ENCODE results near the gene CYP4F2.
"Not testable (repeated sequence)": the region's sequence is repeated elsewhere in the genome, so short reads cannot be mapped to it uniquely, and the experiment has no call there.

CYP4F2 gene

DNA sequence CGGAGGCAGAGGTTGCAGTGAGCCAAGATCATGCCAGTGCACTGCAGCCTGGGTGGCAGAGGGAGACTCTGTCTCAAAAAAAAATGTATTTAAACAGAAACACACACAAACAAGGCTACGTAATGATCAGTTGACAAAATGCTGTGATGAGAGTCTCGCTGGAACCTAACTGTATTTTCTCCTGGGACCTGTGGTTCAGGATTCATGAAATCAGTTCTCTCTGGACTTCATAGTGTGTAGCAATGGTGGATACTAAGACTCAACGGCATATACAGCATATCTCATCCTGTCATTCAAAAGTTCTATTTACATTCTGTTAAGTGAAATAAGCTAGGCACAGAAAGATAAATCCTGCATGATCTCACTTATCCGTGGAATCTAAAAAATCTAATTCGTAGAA lies 37.4 kb downstream of the CYP4F2 start:
- no peak for DNase-seq (ENCODE audit: low read depth in 2 of 2, low spot score in 1 of 2)

DNA sequence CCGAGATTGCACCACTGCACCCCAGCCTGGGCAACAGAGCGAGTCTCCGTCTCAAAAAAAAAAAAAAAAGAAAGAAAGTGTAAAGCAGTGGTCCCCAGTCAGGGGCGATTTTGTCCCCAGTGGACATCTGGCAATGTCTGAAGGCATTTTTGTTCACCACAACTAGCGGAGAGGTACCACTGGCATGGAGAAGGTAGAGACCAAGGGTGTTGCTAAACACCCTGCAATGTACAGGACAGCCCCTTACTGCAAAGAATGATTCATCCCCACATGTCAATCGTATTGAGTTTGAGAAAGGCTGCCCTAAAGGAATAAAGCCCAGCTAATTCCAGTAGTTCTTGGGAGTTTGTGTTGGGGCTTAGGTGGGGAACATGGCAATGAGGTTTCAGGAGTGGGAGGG lies 38.7 kb downstream of the CYP4F2 start:
- DNase-seq (ENCODE audit: low read depth in 2 of 2, low spot score in 1 of 2): no peak

DNA sequence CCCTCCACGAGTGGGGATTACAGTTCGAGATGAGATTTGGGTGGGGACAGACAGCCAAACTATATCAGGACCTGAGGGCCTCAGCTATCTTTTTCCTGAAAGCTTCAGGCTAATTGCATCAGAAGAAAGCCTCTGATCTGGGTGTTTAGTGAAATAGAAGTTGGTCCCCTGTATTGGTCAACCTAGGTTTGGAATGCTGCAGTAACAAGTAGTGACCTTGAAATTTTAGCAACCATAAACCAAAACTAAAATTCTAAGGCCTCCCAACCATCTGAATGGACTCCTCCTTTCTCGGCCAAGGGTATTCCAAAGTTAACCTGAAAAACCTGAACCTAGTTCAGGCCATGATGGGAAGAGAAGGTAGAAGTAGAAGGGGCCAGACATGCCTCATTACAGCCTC lies 47.5 kb downstream of the CYP4F2 start:
- no peak for DNase-seq (ENCODE audit: low read depth in 2 of 2, low spot score in 1 of 2)

DNA sequence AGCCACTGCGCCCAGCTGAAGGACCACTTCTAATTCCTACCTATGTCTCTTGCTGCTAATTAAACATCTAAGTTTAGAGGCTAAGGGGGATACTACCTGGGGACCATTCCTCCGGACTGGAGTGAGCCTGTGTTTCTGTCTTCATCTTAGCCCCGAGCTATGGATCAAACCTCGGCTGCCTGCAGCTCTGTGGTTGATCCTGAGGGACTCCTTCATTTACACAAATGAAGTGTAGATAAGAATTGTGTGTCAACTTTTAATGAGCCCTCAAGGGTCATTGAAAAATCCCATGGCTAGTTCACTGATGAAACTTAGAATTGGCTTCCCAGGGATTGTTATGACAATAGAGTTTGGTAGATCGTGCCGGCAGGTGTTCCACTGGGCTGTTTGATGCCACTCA lies 51.0 kb downstream of the CYP4F2 start:
- no peak for DNase-seq (ENCODE audit: low read depth in 2 of 2, low spot score in 1 of 2)

DNA sequence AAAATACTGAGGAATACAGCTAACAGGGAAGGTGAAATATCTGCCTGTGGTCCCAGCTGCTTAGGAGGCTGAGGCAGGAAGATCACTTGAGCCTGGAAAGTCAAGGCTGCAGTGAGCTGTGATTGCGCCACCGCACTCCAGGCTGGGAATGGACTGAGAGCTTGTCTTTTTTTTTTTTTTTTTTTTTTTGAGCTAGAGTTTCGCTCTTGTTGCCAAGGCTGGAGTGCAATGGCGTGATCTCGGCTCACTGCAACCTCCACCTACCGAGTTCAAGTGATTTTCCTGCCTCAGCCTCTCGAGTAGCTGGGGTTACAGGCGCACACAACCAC lies 54.0 kb downstream of the CYP4F2 start:
- not testable (repeated sequence) for DNase-seq (ENCODE audit: low read depth in 2 of 2, low spot score in 1 of 2)

DNA sequence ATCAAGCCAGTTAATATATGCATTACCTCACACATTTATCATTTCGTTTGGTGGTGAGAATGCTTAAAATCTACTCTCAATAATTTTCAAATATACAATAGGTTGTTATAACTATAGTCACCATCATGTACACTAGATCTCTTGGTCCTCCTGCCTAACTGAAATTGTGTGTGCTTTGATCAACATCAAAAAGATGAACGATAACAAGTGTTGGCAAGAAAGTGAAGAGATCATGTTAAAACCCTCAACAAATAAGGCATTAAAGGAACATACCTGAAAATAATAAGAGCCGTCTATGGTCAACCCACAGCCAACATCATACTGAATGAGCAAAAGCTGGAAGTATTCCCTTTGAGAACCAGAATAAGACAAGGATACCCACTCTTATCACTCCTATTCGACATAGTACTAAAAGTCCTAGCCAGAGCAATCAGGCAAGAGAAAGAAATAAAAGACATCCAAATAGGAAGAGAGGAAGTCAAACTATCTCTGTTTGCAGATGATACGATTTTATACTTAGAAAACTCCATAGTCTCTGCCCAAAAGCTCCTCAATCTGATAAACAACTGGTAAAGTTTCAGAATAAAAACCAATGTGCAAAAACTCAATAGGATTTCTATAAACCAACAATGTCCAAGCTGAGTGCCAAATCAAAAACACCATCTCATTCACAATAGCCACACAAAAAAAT lies 54.5 kb downstream of the CYP4F2 start:
- DNase-seq (ENCODE audit: low read depth in 2 of 2, low spot score in 1 of 2): no peak

DNA sequence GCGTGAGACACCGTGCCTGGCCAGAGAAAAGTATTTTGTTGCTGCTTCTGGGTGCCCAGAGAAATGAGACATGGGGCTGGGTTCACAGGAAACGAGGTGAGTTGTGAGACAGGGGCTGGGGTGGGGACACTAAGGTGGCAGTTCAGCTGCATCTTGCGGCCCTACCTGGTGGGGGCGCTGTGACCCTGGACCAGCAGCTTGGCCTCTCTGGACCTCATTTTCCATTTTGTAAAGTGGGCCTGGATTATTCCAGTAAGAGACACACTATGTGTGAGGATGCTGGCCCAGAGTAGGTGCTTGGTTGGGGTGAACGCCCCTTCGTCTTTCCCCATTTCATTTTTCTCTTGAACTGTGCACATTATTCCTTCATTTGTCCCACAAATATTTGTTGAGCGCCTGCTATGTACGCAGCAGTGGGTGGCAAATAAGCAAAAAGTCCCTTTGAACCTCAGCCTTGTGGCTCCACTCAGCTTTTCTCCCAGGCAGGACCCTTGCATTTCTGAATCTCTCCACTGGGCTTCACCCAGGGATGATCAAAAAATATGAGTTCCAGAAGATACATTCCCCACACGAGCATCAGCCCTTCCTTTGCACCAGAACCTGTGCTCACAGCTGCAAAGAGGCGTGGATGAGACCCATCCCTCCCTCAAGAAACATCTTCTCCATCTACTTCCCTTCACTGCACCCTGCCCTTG lies 55.9 kb downstream of the CYP4F2 start:
- no peak for DNase-seq (ENCODE audit: low read depth in 2 of 2, low spot score in 1 of 2)

DNA sequence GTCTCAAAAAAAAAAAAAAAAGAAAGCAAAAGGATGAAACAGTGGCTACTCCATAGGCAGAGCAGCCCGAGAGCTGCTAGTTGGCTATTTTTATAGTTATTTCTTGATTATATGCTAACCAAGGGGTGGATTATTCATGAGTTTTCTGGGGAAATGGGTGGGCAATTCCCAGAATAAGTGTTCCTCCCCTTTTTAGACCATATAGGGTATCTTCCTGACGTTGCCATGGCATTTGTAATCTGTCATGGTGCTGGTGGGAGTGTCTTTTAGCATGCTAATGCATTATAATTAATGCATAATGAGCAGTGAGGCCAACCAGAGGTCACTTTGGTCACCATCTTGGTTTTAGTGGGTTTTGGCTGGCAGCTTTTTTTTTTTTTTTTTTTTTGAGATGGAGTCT lies 57.0 kb downstream of the CYP4F2 start:
- DNase-seq (ENCODE audit: low read depth in 2 of 2, low spot score in 1 of 2): no peak

DNA sequence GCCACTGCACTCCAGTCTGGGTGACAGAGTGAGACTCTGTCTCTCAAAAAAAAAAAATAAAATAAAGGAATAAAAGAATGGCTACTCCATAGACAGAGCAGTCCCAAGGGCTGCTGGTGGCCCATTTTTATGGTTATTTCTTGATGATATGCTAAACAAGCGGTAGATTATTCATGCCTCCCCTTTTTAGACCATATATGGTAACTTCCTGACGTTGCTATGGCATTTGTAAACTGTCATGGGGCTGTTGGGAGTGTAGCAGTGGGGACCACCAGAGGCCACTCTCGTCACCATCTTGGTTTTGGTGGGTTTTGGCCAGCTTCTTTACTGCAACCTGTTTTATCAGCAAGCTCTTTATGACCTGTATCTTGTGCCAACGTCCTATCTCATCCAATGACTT lies 58.0 kb downstream of the CYP4F2 start:
- DNase-seq (ENCODE audit: low read depth in 2 of 2, low spot score in 1 of 2): not testable (repeated sequence)

DNA sequence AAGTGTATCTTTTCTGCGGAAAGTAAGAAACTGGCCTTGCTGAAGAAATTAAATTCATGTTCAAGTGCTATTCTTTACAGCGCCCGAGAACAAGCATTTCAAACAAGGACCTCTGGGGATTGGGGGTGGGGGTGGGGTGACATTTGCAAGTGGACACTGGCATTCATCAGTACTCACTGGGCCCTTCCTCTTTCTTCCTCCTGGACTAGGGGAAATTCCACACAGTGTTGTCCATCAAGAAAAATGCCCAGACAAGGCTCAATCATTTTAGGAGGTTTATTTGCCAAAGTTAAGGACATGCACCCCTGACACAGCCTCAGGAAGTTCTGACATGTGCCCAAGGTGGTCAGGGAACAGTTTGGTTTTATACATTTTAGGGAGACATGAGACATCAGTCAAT lies 59.5 kb downstream of the CYP4F2 start:
- DNase-seq (ENCODE audit: low read depth in 2 of 2, low spot score in 1 of 2): no peak

DNA sequence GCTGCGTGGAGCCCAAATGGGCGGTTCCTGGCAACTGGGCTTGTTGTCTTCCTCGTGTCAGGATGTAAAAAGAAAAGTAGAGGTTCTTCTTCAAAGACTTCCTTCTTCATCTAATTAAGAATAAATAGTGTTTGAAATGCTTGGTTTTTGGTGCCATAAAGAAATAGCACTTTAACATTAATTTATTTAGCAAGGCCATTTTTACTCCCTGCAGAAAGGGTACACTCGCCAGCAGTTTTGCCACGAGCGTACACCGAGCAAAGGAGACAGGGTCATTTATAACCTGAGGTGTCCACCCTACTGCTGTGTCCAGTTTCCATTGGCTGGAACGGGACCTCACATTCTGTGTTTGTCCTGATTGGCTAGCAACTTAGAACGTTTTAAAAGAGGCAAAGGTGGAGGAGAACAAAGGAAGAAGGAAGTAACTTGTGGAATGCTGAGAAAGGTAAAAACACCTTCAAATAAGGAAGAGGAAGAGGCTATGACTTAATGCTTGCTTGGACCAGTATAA lies 60.6 kb downstream of the CYP4F2 start:
- no peak for DNase-seq (ENCODE audit: low read depth in 2 of 2, low spot score in 1 of 2)

DNA sequence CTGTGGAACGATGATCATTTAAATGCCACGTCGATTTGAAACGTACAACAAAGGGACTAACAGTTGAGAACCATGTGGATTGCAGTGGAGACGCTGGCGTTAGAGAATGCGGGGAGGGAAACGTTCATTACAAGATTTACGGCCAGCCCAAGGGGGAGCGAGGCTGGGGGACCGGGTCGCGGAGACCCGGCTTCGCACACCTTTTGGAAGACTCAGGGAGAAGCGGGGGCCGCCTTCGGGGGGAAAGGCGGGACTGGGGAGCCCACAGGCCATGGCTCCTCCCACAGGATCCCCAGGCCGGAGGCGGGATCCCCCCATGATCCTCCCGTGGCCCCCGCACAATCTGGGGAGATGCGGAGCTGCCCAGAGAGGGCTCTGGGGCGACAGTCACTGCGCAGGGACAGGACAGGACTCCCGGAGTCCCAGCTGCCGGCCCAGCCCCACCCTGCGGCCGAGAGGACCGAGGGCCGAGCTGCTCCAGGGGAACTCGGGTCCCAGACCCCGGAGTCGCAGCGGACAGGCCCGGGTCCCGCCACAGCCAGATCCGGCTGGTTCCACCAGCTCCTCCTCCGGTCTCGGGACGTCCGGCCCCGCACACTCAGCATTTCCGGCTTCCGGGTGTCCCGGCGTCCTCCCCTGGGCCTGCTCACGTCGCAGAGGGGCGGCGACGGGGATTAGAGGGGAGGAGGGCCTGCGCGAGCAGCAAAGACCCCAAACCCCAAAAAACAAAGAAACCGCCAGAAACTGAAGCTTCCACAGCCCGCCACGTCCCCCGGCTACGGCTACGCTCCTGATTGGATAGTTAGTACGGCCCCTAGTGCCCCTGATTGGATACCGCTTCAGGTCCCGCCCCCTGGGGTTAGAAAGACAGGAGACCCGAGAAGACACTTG lies 61.3 kb downstream of the CYP4F2 start:
- DNase-seq (ENCODE audit: low read depth in 2 of 2, low spot score in 1 of 2): peak; percentile 89 to 90

DNA sequence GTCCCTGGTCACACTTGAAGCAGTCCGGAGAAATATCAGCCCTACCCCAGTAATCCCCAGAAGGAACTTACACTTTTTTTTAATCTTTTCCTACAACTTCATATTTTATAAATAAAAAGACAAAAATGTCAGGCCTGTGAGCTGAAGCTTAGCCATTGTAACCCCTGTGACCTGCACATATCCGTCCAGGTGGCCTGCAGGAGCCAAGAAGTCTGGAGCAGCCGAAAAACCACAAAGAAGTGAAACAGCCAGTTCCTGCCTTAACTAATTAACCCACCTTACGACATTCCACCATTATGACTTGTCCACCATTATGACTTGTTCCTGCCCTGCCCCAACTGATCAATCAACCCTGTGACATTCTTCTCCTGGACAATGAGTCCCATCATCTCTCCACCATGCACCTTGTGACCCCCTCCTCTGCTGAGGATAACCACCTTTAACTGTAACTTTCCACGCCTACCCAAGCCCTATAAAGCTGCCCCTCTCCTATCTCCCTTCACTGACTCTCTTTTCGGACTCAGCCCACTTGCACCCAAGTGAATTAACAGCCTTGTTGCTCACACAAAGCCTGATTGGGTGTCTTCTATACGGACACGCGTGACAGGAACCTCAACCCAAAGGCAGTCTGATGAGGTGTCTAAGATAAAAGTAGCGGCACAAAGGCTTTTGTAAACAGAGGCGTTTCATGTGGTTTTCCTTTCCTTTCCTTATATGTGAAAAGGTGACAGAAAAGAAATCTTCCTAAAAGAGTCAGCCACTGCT lies 62.1 kb downstream of the CYP4F2 start:
- DNase-seq (ENCODE audit: low read depth in 2 of 2, low spot score in 1 of 2): peak in 1 of 2 donors; percentile 19

DNA sequence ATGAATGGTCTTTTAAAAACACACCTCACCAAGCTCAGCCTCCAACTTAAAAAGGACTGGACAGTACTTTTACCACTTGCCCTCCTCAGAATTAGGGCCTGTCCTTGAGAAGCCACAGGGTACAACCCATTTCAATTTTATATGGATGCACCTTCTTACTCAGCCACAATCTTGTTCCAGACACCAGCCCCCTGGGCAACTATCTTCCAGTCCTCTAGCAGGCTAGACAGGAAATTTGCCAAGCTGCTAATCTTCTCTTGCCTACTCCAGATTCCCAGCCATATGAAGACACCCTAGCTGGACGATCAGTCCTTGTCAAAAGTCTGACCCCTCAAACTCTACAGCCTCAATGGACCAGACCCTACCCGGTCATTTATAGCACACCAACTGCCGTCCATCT lies 63.6 kb downstream of the CYP4F2 start:
- DNase-seq (ENCODE audit: low read depth in 2 of 2, low spot score in 1 of 2): not testable (repeated sequence)

DNA sequence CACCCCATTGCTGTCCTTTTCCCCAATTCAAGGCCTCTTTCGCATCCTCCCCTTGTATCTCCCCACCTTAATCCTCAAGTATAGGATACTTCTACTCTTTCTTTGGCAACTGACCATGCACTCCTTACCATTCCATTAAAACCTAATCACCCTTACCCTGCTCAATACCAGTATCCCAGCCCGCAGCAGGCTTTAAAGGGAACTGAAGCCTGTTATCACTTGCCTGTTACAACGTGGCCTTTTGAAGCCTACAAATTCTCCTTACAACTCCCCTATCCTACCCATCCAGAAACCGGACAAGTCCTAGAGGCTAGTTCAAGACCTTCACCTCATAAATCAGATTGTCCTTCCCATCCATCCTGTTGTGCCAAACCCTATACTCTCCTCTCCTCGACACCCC lies 66.2 kb downstream of the CYP4F2 start:
- no peak for DNase-seq (ENCODE audit: low read depth in 2 of 2, low spot score in 1 of 2)

DNA sequence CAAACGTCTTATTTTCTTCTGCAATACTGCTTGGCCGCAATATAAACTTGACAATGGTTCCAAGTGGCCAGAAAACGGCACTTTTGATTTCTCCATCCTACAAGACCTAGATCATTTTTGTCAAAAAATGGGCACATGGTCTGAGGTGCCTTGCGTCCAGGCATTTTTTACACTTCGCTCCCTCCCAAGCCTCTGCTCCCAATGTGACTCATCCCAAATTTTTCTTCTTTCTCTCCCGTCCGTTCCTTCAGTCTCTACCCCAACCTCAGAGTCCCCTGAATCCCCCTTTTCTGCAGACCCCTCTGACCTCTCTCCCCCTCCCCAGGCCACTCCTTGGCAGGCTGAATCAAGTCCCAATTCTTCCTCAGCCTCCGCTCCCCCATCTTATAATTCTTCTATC lies 68.1 kb downstream of the CYP4F2 start:
- DNase-seq (ENCODE audit: low read depth in 2 of 2, low spot score in 1 of 2): no peak

DNA sequence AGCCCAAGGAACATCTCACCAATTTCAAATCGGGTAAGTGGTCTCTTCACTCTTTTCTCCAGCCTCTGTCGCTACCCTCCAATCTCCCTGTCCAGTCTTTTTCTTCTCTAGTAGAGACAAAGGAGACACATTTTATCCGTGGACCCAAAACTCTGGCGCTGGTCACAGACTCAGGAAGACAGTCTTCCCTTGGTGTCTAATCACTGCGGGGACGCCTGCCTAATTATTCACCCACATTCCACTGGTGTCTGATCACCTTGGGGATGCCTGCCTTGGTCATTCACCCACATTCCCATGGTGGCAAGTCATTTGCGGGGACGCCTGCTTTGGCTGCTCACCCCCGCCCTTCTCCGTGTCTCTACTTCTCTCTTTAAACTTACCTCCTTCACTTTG lies 68.6 kb downstream of the CYP4F2 start:
- DNase-seq (ENCODE audit: low read depth in 2 of 2, low spot score in 1 of 2): no peak

DNA sequence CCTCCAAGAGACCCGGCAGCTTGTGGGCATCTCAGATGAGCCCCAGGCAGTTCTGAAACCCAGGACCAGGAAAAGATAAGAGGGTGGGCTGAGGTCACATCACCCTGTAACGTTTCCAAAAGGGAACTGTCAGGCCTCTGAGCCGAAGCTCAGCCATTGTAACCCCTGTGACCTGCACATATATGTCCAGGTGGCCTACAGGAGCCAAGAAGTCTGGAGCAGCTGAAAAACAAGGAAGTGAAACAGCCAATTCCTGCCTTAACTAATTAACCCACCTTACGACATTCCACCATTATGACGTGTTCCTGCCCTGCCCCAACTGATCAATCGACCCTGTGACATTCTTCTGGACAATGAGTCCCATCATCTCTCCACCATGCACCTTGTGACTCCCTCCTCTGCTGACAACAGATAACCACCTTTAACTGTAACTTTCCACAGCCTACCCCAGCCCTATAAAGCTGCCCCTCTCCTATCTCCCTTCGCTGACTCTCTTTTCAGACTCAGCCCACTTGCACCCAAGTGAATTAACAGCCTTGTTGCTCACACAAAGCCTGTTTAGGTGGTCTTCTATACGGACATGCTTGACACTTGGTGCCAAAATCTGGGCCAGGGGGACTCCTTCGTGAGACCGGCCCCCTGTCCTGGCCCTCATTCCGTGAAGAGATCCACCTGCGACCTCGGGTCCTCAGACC lies 69.1 kb downstream of the CYP4F2 start:
- not testable (repeated sequence) for DNase-seq (ENCODE audit: low read depth in 2 of 2, low spot score in 1 of 2)

DNA sequence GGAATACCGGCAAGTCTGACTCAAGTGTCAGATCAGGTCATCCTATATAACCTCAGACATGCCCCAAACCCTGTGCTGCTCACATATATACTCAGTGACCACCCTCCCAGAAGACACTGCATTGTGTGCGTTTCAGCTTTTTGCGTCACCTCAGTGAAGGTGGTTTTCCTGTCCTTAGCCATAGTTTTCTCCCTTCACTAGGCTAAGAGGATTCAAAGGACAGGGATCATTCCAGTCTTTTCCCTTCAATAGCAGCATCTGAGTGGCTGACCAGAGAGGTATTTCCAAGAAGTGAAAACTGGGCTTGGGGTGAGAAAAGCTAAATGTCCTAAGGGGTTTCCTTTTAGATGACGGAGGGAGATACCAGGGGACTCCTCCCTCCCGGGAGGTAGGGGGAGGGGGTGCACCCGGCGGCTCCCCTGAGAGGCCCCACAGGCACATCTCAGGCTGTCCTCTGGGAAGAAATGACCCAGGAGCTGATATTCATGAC lies 69.7 kb downstream of the CYP4F2 start:
- DNase-seq (ENCODE audit: low read depth in 2 of 2, low spot score in 1 of 2): no peak
